ENCODE measurements around the gene CLPSL2.

Gene CLPSL2

DNA sequence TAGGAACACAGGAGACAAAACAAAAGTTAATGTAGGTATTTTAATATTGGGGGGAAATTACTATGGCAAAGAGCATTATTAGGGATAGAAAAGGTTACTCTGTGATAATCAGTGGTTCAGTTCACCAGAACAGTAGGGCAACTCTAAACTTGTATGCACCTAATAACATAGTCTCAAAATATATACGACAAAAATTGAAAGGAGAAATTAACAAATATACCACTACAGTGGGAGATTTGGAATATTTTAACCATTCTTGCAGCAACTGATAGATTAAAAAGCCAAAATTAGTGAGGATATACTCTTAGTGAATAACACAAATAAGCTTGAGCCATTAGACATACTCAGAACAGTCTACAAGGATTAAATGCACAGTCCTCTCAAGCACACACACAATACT is 28.5 kb upstream of the CLPSL2 start:
- no peak for DNase-seq

DNA sequence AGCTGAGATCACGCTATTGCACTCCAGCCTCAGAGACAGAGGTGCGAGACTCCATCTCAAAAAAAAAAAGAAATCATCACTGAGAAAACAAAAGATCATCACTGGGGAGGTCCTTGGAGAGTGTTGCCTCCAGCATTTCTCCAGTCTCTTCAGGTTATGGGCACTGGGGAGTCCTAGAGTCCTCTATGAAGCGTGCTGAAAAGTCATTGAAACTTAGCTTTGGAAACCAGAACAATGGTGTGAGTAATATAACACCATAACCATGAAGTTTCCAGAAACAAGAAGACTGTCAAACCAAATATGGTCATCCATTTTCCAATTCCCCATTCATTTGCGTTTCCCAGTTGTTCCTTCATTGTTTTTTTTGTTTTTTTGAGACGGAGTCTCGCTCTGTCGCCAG is 25.8 kb upstream of the CLPSL2 start:
- no peak for DNase-seq

- no peak for DNase-seq
These were observed 24.8 kb upstream of the CLPSL2 start for GRCh38 chr6:35751594-35751993.

DNA sequence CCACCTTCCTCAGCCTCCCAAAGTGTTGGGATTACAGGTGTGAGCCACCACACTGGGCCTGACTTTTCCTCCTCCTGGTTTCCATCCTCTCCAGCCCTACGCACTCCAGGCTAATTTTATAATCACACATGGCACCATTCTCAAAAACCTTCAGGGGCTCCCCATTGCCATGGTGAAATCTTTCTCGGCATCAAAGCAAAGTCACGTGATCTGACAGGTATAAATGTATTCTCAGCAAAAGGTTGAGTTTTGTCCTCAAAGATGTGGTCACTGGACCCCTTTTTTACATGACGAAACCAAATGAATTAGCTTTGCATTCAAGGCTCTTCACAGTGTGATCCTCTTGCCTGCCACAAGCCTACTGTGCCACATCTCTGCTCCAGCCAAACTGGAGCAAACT is 24.1 kb upstream of the CLPSL2 start:
- DNase-seq, result no peak

- no peak for DNase-seq
These were observed 21.7 kb upstream of the CLPSL2 start for GRCh38 chr6:35754452-35755277.

- DNase-seq, result no peak
These were observed 21.0 kb upstream of the CLPSL2 start for GRCh38 chr6:35755278-35755924.

DNA sequence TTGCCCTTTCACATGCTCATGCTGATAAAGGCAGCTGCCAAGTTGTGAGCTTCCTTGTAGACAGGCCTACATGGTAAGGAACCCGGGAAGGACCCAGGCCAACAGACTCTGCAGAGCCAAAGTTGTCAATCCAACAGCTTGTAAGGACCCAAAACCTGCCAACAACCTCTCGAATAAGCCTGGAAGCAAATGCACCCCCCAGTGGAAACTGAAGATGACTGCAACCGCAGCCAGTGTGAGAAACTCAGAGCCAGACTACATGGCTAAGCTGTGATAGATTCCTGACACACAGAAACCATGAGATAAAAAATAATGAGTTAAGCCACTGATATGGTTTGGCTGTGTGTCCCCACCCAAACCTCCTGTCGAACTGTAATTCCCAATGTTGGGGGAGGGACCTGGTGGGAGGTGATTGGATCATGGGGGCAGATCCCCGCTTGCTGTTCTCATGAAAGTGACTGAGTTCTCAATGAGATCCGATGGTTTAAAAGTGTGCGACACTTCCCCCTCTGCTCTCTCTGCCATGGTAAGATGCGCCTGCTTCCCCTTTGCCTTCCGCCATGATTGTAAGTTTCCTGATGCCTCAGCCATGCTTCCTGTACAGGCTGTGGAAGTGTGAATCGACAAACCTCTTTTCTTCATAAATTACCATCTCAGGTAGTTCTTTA is 18.8 kb upstream of the CLPSL2 start:
- no peak for DNase-seq

DNA sequence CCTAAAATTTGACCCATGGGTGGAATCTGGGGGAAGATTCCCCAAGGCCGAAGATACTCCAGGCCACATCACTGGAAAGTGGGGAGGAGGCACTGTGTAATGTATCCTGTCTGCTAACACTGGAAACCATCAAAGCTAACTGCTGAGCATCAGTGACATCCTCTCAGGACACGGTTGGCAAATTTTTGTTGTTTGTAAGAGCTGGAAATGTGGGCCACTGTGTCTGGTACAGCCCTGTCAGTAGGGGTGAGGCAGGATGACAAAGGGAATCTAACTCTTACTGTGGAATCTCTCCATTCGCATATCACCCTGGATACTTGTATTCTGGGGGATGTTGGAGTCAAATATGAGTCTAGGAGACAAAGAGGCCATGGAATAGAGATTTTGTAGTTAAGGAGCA is 17.0 kb upstream of the CLPSL2 start:
- DNase-seq, result no peak

DNA sequence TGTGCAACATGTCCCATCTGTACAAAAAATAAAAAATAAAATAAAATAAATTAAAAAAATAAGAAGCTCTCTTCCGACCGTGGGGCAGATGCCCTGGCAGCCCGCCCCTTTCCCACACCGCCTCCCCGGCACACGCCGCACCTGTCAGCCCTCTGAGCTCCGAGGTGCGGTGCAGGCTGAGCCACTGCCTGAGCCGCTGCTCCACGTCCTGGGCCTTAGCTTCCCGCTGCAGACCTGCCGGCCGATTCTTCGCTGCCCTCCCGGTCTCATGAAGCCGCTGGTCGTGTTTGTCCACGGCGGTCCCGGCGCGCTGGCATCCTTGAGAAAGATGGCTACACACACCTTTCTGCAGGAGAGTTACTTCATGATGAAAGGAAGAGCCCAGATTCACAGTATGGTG is 10.7 kb upstream of the CLPSL2 start:
- DNase-seq, result no peak

- no peak for DNase-seq
These were observed 7.2 kb upstream of the CLPSL2 start for GRCh38 chr6:35769211-35769610.

- DNase-seq, result no peak
These were observed 5.1 kb upstream of the CLPSL2 start for GRCh38 chr6:35771343-35771627.

DNA sequence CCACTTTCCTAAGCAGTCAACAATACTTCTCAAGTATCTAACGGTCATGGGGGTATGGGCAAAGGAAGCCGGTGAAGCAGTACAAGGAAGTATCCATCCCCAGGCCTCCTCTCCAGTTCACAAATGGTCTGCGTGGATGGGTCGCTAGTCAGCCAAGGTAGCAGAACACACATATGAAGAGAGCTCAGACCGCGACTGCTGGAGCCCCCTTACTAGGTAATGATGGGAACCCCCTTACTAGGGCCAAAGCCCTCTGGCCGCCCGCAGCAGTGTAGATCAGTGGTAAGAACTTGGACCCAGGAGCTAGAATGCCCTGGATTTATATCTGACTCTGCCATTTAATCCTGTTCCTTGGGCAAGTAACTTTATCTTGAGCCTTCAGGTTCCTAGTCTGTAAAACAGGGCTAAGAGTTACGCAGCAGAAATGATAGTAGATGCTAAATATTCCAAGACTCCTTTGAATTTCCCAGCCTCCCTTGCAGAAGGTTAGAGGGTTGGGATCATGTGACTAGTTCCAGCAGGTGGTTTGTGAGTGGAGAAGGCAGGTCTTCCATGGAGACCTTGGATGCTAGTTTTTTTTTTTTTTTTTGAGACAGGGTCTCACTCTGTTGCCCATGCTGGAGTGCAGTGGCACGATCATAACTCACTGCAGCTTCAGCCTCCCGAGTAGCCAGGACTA is 2.1 kb upstream of the CLPSL2 start:
- no peak for DNase-seq

DNA sequence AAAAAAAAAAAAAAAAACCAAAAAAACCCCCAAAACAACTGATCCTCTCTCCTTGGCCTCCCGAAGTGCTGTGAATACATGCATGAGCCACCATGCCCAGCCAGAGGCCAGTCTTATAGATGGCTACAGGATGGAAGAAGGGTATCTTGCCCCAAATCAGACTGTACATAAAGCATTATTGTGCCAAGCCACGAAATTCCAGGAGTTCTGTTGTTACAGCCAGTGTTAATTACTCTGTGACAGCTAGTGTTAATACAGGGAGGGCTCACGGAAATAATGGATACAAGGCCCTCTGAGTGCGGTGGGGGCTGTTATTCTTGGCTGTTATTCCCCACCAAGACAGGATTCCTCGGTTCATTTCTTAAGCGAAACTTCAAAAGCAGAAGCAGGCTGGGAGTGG is 1.4 kb upstream of the CLPSL2 start:
- DNase-seq, result no peak

GRCh38 chr6:35777356-35778102 is 1.1 kb downstream of the CLPSL2 start:
- DNase-seq, result no peak

DNA sequence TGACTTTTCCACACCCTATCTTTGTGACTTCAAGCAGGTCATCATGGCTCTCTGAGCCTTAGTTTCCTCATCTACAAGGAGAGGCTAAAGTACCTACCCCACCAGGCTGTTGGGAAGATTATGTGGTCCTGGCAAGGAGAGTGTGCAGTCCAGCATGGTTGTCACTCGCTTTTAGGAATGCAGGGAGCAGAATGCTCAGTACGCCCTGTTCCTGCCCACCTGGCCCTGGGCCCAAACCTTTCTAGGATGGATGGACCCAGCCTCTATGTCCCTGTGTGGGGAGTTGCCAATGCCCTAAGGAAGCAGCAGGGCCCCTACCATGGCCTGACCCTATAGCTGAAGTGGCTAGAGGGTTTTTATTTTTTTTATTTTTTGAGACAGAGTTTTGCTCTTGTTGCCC is 2.0 kb downstream of the CLPSL2 start:
- no peak for DNase-seq

GRCh38 chr6:35780719-35781118 is 4.3 kb downstream of the CLPSL2 start, which contains the start of gene CLPSL1:
Gene CLPSL1 (plus strand): TSS chr6:35781019. CDS start chr6:35781111, 92 bp downstream.
- DNase-seq, result no peak

DNA sequence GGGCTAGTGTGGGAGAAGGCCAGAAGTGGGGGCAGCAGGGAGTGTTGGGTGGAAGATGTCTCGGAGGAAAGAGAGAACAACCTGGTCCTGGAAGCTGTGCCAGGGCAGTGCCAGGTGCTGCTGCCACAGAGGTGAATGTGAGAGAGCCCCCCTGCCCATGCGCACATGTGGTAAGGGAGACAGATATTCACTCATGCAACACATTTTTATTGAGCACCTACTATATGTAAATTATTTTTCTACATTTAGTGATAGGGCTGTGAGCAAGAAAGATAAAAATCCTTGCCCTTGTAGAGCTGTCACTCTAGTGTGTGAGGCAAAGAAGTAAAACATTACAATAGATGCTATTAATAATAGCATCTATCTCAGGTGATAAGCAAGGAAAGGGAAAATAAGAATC is 4.9 kb downstream of the CLPSL2 start:
- no peak for DNase-seq

- DNase-seq, result no peak
These were observed 6.0 kb downstream of the CLPSL2 start for GRCh38 chr6:35782424-35782823.

DNA sequence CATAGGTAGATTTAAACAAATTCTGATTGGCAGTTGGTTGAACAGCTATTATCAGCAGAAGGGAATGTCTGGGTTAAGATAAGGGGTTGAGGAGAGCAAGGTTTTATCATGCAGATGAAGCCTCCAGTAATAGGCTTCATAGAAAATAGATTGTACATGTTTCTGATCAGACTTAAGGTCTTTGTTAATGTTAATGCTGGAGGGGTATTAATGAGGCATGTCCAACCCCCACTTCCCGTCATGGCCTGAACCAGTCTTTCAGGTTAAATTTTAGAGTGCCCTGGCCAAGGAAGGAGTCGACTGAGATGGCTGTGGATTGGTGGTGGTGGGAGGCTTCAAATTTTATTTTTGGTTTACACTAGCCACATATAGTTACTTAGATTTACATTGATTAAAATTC is 7.8 kb downstream of the CLPSL2 start:
- no peak for DNase-seq

DNA sequence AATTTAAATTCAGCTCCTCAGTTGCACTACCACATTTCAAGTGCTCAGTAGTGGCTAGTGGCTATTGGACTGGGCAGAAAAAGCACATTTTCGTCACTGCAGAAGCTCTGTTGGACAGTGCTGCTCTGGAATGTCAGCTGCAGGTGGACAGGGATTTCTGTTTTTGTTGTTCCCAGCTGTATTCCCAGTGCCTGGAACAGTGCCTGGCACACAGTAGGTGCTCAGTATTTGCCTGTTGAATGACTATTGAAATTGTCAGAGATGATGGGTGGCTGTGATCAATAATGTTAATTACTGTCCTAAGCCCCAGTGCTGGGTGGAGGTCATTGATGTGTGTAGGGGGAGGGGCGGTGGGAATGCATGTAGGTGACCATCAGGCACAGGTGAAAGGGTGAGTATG is 9.9 kb downstream of the CLPSL2 start:
- no peak for DNase-seq

DNA sequence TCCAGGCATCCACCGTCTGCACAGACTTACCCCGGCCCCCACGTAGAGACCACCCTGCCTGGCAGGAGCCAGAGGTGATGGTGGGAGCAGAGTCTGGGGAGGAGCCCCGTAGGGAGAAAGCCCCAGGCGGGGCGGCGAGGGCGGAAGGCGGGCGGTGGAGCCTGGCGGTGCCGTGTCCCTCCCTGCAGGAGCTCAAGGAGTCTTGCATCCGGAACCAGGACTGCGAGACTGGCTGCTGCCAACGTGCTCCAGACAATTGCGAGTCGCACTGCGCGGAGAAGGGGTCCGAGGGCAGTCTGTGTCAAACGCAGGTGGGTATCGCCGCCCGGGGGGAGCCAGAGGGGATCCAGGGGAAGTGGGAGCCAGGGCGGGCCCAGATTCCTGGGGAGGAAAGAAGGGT is 10.4 kb downstream of the CLPSL2 start:
- no peak for DNase-seq

DNA sequence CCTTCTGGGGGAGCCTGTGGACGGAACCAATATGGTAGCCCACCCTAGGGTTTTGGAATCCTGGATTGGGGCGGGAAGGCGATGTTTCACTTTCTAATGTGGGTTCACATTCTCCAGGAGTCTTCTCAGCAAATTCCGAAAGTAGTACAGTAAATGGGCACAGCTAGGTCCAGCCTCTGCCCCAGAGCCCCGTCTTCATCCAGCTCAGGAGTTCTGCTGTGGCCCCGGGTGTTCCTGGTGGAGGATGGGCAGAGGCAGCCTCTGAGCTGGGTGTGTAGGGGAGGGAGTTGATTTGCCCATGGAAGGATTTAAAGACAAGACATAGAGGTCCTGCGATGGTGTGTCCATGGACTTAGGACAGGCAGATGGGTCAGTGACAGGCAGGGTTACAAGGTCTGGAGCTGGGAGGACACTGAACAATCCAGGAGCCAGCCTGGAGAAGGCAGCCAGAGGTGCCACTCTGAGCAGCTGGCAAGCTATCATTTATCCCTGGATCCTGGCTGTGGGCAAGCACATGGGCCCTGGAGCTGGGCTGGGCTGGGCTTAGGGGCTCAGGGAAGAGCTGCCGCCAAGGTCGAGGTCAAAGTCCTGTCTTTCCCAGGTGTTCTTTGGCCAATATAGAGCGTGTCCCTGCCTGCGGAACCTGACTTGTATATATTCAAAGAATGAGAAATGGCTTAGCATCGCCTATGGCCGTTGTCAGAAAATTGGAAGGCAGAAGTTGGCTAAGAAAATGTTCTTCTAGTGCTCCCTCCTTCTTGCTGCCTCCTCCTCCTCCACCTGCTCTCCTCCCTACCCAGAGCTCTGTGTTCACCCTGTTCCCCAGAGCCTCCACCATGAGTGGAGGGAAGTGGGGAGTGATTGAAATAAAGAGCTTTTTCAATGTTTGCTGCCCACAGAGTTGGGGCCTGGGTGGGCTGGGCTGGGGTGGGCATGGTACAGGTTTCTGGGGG is 11.1 kb downstream of the CLPSL2 start:
- DNase-seq, result no peak
